SK-N-SH (cell line): ENCODE data around the gene TRANK1.

Experiments
- CHD2 ChIP-seq: fragments of 150-350 bp; IDR thresholded peaks from 2 replicates; pipeline ENCODE4 v1.6.1; 2018; ENCODE audit warnings: low read length; ENCODE audit not compliant: partially characterized antibody
- CTCF ChIP-seq: fragments of 200-600 bp; sonication (generic); IDR thresholded peaks from 2 replicates; pipeline ENCODE4 v1.6.1; 2017; ENCODE audit warnings: antibody characterized with exemption, mild to moderate bottlenecking, moderate library complexity
- EZH2phosphoT487 ChIP-seq: fragments of 200-600 bp; sonication (generic); IDR thresholded peaks from 2 replicates; pipeline ENCODE4 v1.6.1; 2017; ENCODE audit warnings: low read depth, mixed run types, mild to moderate bottlenecking, antibody characterized with exemption, moderate library complexity, borderline replicate concordance
- FOXM1 ChIP-seq: IDR thresholded peaks from 2 replicates; pipeline ENCODE4 v1.4.0; 2012; ENCODE audit warnings: low read depth, mild to moderate bottlenecking
- MXI1 ChIP-seq: IDR thresholded peaks from 2 replicates; pipeline ENCODE4 v1.6.1; 2012; ENCODE audit warnings: mild to moderate bottlenecking, low read depth, low read length, improper control_type of control experiment
- REST ChIP-seq: IDR thresholded peaks from 2 replicates; pipeline ENCODE4 v1.6.1; 2012; ENCODE audit warnings: mild to moderate bottlenecking, low read depth, low read length, moderate library complexity
- RFX5 ChIP-seq: IDR thresholded peaks from 2 replicates; pipeline ENCODE4 v1.6.1; 2012; ENCODE audit warnings: mild to moderate bottlenecking, improper control_type of control experiment, low read length
- YY1 ChIP-seq: IDR thresholded peaks from 2 replicates; pipeline ENCODE4 v1.4.0; 2012; ENCODE audit warnings: low read depth, mild to moderate bottlenecking

DNA sequence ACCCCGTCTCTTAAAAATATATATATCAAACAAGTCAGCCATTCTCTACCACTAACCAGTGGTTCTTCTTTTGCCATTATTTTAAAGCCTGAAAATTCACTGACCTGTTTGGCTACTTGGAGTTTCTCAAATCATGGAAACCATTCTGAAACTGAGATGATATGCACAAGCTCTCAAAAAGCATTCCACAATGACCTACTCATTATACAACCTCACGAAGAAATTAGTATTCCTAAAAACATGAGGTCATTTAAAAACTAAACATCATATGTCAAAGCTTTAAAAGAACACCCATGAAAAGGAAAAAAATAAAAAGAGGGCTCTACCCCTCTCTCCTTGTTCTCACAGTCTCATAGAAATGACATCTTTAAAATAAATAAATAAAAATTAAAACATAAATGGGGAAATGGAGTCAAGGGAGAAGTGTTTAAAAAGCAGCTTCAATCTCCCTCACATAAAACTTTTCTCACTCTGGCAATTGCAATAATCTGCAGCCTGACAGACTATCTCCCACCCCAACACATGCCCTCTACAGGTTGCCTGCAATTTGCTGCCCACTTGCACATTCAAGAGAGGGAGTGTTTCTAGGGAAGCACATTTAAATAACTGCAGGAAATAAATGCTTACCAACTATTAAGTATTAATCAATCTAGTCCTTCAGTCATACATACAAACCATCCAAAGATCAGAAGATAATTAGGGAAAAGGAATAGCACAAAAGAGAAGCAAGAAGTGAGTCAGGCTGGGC lies 73.3 kb downstream of the TRANK1 start:
- TF ChIP-seq CTCF = no peak
- TF ChIP-seq CHD2 = no peak
- no peak for TF ChIP-seq EZH2phosphoT487
- no peak for TF ChIP-seq MXI1
- no peak for TF ChIP-seq REST
- no peak for TF ChIP-seq FOXM1
- no peak for TF ChIP-seq RFX5
- no peak for TF ChIP-seq YY1
